ENCODE data around the gene RSPH6A.
A peak's percentile ranks its signal among the peaks of the same experiment; 100 is the strongest.
"Not testable (repeated sequence)": the region's sequence is repeated elsewhere in the genome, so short reads cannot be mapped to it uniquely, and the experiment has no call there.

RSPH6A gene

GRCh38 chr19:45799541-45799940 is 15.6 kb downstream of the RSPH6A start:
- not testable (repeated sequence) for H3K9ac ChIP-seq (ENCODE audit: low read depth, low read length); H3K9me3 ChIP-seq (ENCODE audit: control insufficient read depth, insufficient read depth, low read length); H3K27me3 ChIP-seq (ENCODE audit: control insufficient read depth, insufficient read depth, low read length); H3K36me3 ChIP-seq (ENCODE audit: control insufficient read depth, insufficient read depth, low read length); H3K27ac ChIP-seq (ENCODE audit: low read depth, low read length); H3K4me3 ChIP-seq (ENCODE audit: low read depth, low read length); H3K4me1 ChIP-seq (ENCODE audit: control insufficient read depth, insufficient read depth, low read length)

GRCh38 chr19:45798995-45799517 is 16.1 kb downstream of the RSPH6A start:
- peaks cover 2% of the 10 kb centered on the region; the same call in 1 of the 2 replicates for H3K4me1 ChIP-seq (ENCODE audit: control insufficient read depth, insufficient read depth, low read length)
- H3K9ac ChIP-seq (ENCODE audit: low read depth, low read length): no peak overlapping the region
- H3K4me3 ChIP-seq (ENCODE audit: low read depth, low read length): no peak overlapping the region
- no peaks in the 10 kb centered on the region for H3K9me3 ChIP-seq (ENCODE audit: control insufficient read depth, insufficient read depth, low read length)
- H3K36me3 ChIP-seq (ENCODE audit: control insufficient read depth, insufficient read depth, low read length): no peaks in the 10 kb centered on the region
- no peaks in the 10 kb centered on the region; the same call in 1 of the 2 replicates for H3K27me3 ChIP-seq (ENCODE audit: control insufficient read depth, insufficient read depth, low read length)
- H3K27ac ChIP-seq (ENCODE audit: low read depth, low read length): no peak overlapping the region

GRCh38 chr19:45794627-45795026 is 20.5 kb downstream of the RSPH6A start:
- H3K27ac ChIP-seq (ENCODE audit: low read depth, low read length): no peak overlapping the region
- H3K36me3 ChIP-seq (ENCODE audit: control insufficient read depth, insufficient read depth, low read length): peaks cover 6% of the 10 kb centered on the region
- H3K27me3 ChIP-seq (ENCODE audit: control insufficient read depth, insufficient read depth, low read length): no peaks in the 10 kb centered on the region
- no peak overlapping the region for H3K9ac ChIP-seq (ENCODE audit: low read depth, low read length)
- H3K4me3 ChIP-seq (ENCODE audit: low read depth, low read length): no peak overlapping the region
- H3K4me1 ChIP-seq (ENCODE audit: control insufficient read depth, insufficient read depth, low read length): peaks cover 5% of the 10 kb centered on the region
- no peaks in the 10 kb centered on the region for H3K9me3 ChIP-seq (ENCODE audit: control insufficient read depth, insufficient read depth, low read length)

- H3K27me3 ChIP-seq (ENCODE audit: control insufficient read depth, insufficient read depth, low read length): no peaks in the 10 kb centered on the region
- H3K27ac ChIP-seq (ENCODE audit: low read depth, low read length): no peak overlapping the region
- H3K9ac ChIP-seq (ENCODE audit: low read depth, low read length): no peak overlapping the region
- H3K4me1 ChIP-seq (ENCODE audit: control insufficient read depth, insufficient read depth, low read length): peaks cover 3% of the 10 kb centered on the region
- H3K36me3 ChIP-seq (ENCODE audit: control insufficient read depth, insufficient read depth, low read length): peaks cover 13% of the 10 kb centered on the region
- H3K4me3 ChIP-seq (ENCODE audit: low read depth, low read length): no peak overlapping the region
- H3K9me3 ChIP-seq (ENCODE audit: control insufficient read depth, insufficient read depth, low read length): no peaks in the 10 kb centered on the region
These were observed 21.2 kb downstream of the RSPH6A start for GRCh38 chr19:45793876-45794275.

GRCh38 chr19:45793178-45793564 is 21.9 kb downstream of the RSPH6A start:
- Histone ChIP-seq H3K9me3 (ENCODE audit: control insufficient read depth, insufficient read depth, low read length) (no peaks in the 10 kb centered on the region), H3K27me3 (ENCODE audit: control insufficient read depth, insufficient read depth, low read length) (no peaks in the 10 kb centered on the region), H3K4me3 (ENCODE audit: low read depth, low read length) (peak overlapping the region; percentile 45), H3K9ac (ENCODE audit: low read depth, low read length) (no peak overlapping the region), H3K27ac (ENCODE audit: low read depth, low read length) (no peak overlapping the region), H3K36me3 (ENCODE audit: control insufficient read depth, insufficient read depth, low read length) (peaks cover 20% of the 10 kb centered on the region), H3K4me1 (ENCODE audit: control insufficient read depth, insufficient read depth, low read length) (peaks cover 3% of the 10 kb centered on the region)

- Histone ChIP-seq H3K36me3 (ENCODE audit: control insufficient read depth, insufficient read depth, low read length) (peaks cover 23% of the 10 kb centered on the region), H3K4me3 (ENCODE audit: low read depth, low read length) (peak within 1 kb of the TSS; percentile 79), H3K27ac (ENCODE audit: low read depth, low read length) (peak within 1 kb of the TSS; percentile 82)
These were observed 22.5 kb downstream of the RSPH6A start, which contains the start of gene DMWD for GRCh38 chr19:45792470-45793177. Gene DMWD, minus strand, starts transcription at chr19:45792845. Its CDS starts 89 bp downstream, at chr19:45792756.

GRCh38 chr19:45791744-45792469 is 23.2 kb downstream of the RSPH6A start:
- Histone ChIP-seq H3K9ac (ENCODE audit: low read depth, low read length) (peak overlapping the region; percentile 94), H3K27me3 (ENCODE audit: control insufficient read depth, insufficient read depth, low read length) (no peaks in the 10 kb centered on the region), H3K36me3 (ENCODE audit: control insufficient read depth, insufficient read depth, low read length) (peaks cover 30% of the 10 kb centered on the region), H3K4me1 (ENCODE audit: control insufficient read depth, insufficient read depth, low read length) (peaks cover 3% of the 10 kb centered on the region), H3K9me3 (ENCODE audit: control insufficient read depth, insufficient read depth, low read length) (no peaks in the 10 kb centered on the region), H3K27ac (ENCODE audit: low read depth, low read length) (no peak overlapping the region), H3K4me3 (ENCODE audit: low read depth, low read length) (peak overlapping the region; percentile 79)

More at GRCh38 chr19:45792470-45793177, 22.5 kb downstream of the RSPH6A start, which contains the start of gene DMWD:
- no peaks in the 10 kb centered on the region for H3K9me3 ChIP-seq (ENCODE audit: control insufficient read depth, insufficient read depth, low read length)
- peaks cover 3% of the 10 kb centered on the region for H3K4me1 ChIP-seq (ENCODE audit: control insufficient read depth, insufficient read depth, low read length)
- H3K27me3 ChIP-seq (ENCODE audit: control insufficient read depth, insufficient read depth, low read length): no peaks in the 10 kb centered on the region
- H3K9ac ChIP-seq (ENCODE audit: low read depth, low read length): peak within 1 kb of the TSS; percentile 94

GRCh38 chr19:45790942-45791341 is 24.2 kb downstream of the RSPH6A start:
- Histone ChIP-seq H3K4me3 (ENCODE audit: low read depth, low read length) (peak overlapping the region; percentile 79; the same call in 1 of the 2 replicates), H3K9me3 (ENCODE audit: control insufficient read depth, insufficient read depth, low read length) (no peaks in the 10 kb centered on the region), H3K27me3 (ENCODE audit: control insufficient read depth, insufficient read depth, low read length) (no peaks in the 10 kb centered on the region), H3K4me1 (ENCODE audit: control insufficient read depth, insufficient read depth, low read length) (peaks cover 3% of the 10 kb centered on the region), H3K9ac (ENCODE audit: low read depth, low read length) (no peak overlapping the region), H3K36me3 (ENCODE audit: control insufficient read depth, insufficient read depth, low read length) (peaks cover 40% of the 10 kb centered on the region), H3K27ac (ENCODE audit: low read depth, low read length) (no peak overlapping the region)

GRCh38 chr19:45789035-45789786 is 25.9 kb downstream of the RSPH6A start:
- Histone ChIP-seq H3K4me3 (ENCODE audit: low read depth, low read length) (no peak overlapping the region), H3K9ac (ENCODE audit: low read depth, low read length) (no peak overlapping the region), H3K36me3 (ENCODE audit: control insufficient read depth, insufficient read depth, low read length) (peaks cover 48% of the 10 kb centered on the region), H3K27me3 (ENCODE audit: control insufficient read depth, insufficient read depth, low read length) (no peaks in the 10 kb centered on the region), H3K27ac (ENCODE audit: low read depth, low read length) (no peak overlapping the region), H3K4me1 (ENCODE audit: control insufficient read depth, insufficient read depth, low read length) (peaks cover 3% of the 10 kb centered on the region), H3K9me3 (ENCODE audit: control insufficient read depth, insufficient read depth, low read length) (no peaks in the 10 kb centered on the region)

GRCh38 chr19:45786533-45786894 is 28.6 kb downstream of the RSPH6A start:
- H3K4me3 ChIP-seq (ENCODE audit: low read depth, low read length): no peak overlapping the region
- H3K36me3 ChIP-seq (ENCODE audit: control insufficient read depth, insufficient read depth, low read length): peaks cover 48% of the 10 kb centered on the region
- H3K27me3 ChIP-seq (ENCODE audit: control insufficient read depth, insufficient read depth, low read length): no peaks in the 10 kb centered on the region; the same call in 1 of the 2 replicates
- H3K9me3 ChIP-seq (ENCODE audit: control insufficient read depth, insufficient read depth, low read length): no peaks in the 10 kb centered on the region
- peaks cover 9% of the 10 kb centered on the region for H3K4me1 ChIP-seq (ENCODE audit: control insufficient read depth, insufficient read depth, low read length)
- no peak overlapping the region for H3K9ac ChIP-seq (ENCODE audit: low read depth, low read length)
- H3K27ac ChIP-seq (ENCODE audit: low read depth, low read length): no peak overlapping the region

Measured in HUES48 (cell line).